ENCODE measurements around the gene LCN1.
"Not testable (repeated sequence)": the region's sequence is repeated elsewhere in the genome, so short reads cannot be mapped to it uniquely, and the experiment has no call there.

LCN1 gene

DNA sequence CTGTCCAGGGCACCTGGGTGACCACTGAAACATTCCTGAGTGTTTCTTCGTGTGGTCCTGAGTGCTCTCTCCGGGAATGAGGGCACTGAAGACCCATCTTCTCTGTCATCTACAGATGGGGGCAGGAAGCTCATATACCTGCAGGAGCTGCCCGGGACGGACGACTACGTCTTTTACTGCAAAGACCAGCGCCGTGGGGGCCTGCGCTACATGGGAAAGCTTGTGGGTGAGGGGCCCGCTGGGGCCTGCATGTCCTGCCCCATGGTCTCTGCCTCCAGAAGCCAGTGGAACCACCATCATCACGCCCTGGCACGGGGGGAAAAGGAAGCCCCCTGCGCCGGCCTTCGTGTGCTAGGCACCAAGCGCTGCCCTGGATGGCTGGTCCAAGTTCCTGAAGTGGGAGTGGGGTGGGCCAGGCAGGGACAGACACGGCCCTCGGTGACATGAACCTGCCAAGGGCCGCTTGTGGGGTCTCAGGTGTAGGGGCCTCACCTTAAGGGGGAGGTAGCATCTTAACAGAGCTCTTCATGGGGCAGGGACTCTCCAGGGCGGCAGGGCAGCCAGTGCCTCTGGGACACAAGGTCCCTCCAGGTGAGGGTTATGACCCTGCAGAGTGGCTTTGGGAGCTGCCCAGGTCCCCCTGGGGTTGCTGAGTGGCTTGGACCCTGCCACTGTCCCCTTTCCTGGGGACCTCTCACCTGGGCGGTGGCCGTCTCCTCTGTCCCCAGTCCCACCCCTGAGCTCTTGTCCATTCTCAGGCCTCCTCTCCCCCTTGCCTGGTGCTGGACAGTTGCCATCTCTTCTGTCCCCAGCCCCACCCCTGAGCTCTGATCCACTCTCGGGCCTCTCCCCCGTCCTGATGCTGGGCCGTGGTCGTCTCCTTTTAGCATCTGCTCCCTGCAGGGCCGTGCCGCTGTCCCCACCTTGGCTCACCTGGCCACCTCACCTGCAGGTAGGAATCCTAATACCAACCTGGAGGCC lies 26.8 kb downstream of the LCN1 start:
- no peak for DNase-seq (ENCODE audit: low read depth)

DNA sequence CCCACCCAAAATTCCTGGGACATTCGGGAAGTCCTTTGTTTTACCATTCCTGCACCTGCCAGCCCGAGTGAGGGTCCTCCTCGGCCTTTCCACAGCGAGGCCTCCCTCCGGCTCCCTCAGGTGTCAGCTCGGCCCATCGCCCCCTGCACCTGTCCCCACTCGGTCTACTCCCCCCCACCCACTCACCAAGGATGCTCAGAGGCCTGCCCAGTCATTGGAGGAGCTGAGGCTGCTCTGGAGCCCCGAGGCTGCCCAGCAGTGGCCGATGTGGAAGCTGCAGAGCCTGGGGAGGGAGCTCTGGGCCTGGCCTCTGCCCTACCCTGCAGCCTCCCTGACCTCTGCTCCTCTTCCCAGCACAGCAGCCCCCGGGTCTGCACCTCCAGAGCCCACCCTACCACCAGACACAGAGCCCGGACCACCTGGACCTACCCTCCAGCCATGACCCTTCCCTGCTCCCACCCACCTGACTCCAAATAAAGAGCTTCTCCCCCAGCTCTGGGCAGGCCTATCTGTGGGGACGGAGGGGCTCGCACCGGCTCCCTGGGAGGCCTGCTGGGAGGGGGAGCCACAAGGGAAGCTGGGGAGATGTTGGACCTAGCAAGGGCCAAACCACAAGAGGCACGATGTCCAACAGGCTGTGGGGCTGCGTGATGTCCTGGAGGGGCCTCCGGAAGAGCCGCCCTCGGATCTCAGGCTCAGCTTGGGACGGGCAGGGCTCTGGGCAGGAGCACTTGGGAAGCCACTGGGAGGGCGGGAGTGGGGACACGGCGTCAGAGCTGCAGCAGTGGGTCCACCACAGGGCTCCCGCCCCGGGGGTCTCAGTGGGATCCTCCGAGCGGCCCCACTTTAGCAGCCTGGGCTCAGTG lies 28.5 kb downstream of the LCN1 start:
- DNase-seq (ENCODE audit: low read depth), result not testable (repeated sequence)

DNA sequence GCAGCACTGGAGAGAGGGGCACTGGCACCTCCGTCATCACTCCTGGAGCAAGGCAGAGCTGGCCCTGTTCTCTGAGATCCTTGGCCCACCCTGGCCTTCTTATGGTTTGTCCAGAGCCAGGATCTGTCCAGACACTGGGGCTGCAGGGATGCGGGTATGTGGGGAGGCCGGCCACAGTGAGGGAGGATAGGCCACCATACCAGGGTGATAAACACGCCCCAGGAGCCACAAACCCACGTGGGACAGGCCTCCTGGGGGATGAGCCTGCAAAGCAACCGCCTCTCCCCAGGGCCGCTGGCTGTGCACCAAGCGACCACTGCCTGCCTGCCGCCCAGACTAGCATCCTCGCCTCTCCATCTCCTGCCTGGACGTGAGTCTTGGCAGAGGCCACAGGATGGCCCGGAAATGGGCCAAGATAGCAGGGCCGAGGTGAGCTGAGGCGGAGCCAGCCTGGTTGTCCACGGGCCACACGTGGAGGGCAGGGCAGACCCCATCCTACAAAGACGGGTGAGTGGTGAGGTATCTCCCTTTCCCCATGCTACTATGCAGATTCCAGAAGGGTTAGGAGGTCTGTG lies 29.2 kb downstream of the LCN1 start:
- no peak for DNase-seq (ENCODE audit: low read depth)

DNA sequence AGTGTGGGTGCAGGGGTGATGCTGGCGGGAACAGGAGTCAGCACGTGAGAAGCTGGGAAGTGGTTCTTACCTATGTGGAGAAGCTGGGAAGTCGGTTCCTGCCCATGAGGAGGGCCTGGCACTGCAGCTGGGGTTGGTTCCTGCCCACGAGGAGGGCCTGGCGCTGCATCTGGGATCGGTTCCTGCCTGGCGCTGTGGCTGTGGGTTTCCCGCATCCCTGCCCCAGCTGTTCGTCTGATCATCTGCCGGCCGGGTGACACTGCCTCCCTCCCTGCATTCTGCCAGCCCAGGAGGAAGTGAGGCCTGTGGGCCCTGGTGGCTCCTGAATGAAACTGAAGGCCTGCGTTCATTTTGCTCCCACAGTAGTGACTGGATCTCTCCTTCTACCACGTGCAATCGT lies 29.8 kb downstream of the LCN1 start:
- no peak for DNase-seq (ENCODE audit: low read depth)

GRCh38 chr9:135551456-135551855 lies 30.2 kb downstream of the LCN1 start:
- DNase-seq (ENCODE audit: low read depth), result no peak

DNA sequence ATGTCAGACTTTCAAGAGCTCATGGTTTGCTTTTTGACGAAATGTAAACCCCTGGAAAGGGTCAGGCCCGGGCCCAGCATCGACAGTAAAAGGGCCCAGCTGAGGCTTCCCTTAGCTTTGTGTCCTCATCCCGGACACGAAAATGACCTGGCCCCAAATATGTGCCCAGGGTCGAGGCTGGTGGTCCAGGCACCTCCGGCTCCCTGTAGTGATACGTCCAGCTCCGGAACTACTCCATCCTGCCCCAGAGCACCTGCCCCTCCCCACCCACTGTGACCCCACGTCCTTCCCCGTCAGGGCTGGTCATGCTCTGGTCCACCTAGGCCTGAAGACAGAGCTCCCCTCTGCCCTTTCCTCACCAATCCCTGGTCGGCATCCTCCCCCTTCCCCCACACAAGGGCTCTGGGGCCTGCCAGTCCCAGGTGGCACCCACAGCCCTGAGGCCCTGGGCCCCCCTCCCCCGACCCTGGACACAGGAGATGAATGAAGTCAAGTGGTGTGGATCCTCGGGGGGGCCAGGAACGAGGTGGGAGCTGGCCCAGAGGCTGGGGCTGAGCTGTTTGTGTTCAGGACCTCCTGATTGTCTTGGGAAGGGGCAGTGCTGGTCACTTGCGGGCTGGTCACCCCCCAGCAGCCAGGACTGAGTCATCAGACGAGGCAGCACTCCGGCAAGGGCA lies 30.9 kb downstream of the LCN1 start:
- no peak for DNase-seq (ENCODE audit: low read depth)

- no peak for DNase-seq (ENCODE audit: low read depth)
These were observed 31.5 kb downstream of the LCN1 start for GRCh38 chr9:135552698-135553171.

GRCh38 chr9:135554718-135555117 lies 33.5 kb downstream of the LCN1 start:
- no peak for DNase-seq (ENCODE audit: low read depth)

- no peak for DNase-seq (ENCODE audit: low read depth)
These were observed 34.0 kb downstream of the LCN1 start for GRCh38 chr9:135555203-135555602.

DNA sequence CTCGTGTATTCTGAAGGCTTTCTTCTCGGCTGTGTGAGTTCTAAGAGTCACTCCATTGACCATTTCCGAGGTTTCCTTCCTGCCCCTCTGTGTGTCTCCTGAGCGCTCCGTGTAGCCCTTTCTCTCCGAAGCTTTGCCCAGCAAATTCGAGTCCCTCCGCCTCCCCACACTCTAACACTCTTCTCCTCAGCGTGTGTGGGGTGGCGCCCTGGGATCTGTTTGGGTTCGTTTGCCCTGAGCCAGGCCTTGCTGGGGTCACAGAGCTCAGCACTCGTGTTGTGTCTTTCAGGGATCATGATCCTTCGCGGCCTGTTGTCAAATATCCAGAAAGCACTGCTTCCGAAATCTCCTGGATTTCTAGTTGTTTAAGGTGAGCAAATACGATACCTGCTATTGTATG lies 34.7 kb downstream of the LCN1 start:
- DNase-seq (ENCODE audit: low read depth), result no peak

DNA sequence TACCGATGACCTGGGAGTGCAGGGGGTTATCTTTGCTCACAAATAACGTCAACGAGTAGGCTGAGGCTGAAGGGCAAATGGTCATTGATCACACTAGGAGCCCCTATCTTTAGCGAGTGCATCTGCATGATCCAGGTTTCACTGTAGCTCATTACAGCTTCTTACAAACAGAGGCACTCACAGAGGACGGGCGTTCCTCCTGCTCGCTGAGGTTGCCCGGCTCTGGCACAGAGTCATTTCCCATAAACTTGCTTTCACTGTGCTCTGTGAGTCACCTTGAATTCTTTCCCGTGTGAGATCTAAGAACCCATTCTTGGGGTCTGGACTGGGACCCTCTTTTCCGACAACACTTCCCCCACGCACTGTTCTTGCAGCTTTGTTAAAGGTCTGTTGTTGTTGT lies 38.4 kb downstream of the LCN1 start:
- no peak for DNase-seq (ENCODE audit: low read depth)

- DNase-seq (ENCODE audit: low read depth), result no peak
These were observed 40.4 kb downstream of the LCN1 start, which contains the start of gene PAEP for GRCh38 chr9:135561391-135562234. Gene PAEP (plus strand): TSS chr9:135561756.

DNA sequence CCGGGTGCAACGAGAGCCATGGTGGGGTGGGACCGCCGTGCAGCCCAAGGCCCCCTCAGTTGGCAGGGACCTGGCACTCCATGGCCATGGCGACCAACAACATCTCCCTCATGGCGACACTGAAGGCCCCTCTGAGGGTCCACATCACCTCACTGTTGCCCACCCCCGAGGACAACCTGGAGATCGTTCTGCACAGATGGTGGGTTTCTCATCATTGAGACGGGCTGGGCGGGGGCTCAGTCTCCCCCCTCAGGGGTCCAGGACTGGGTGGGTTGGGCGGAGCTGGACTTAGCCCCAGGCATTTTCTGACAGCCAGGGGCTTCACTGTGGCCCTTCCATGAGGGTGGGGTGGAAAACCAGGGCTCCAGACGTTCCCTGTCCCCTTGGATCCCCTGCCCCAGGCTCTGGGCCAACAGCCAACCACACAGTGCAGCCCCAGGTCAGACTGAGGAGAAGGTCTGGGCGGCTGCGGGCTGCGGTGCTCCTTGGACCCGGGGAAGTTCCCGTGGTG lies 41.0 kb downstream of the LCN1 start:
- DNase-seq (ENCODE audit: low read depth), result no peak

GRCh38 chr9:135563039-135563476 lies 41.8 kb downstream of the LCN1 start:
- no peak for DNase-seq (ENCODE audit: low read depth)

DNA sequence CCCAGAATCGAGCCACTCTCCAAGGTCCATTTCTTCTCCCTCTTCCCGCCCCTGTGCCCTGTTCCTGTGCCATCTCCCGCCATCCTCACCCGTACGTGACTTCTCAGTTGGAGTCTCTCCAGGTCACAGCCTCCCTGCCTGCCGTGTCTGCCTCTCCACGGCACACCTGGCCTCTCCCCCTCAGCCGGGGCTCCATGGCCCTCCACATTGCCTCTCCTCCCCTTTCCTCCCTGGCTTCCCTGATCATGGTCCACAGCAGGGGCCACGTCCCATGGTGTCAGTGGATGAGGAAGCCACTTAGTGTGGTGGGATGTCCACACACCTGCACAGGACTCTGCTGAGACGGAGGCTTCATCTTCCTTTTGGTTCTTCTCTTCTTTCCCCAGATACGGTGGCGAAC lies 42.6 kb downstream of the LCN1 start:
- DNase-seq (ENCODE audit: low read depth), result no peak

DNA sequence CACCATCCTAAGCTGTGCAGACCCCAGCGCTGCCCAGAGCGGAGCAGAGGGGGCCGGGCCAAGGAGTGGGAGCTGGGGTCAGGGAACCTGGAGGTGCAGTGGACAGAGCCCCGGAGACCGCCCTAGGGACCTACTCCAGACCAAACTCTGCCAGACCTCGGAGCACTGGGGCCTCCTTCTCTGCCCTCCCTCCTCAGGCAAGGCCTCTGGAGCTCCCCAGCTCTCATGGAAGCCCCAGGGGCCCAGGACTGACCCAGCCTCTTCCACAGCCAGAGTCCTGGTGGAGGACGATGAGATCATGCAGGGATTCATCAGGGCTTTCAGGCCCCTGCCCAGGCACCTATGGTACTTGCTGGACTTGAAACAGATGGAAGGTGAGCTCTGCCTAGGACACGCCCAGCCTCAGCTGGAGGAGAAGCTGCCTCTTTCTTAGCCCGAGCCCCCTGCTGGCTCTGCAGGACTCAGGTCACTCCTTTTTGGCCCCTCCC lies 43.9 kb downstream of the LCN1 start:
- DNase-seq (ENCODE audit: low read depth), result no peak

- no peak for DNase-seq (ENCODE audit: low read depth)
These were observed 44.4 kb downstream of the LCN1 start for GRCh38 chr9:135565636-135566035.

GRCh38 chr9:135566552-135566951 lies 45.3 kb downstream of the LCN1 start:
- no peak for DNase-seq (ENCODE audit: low read depth)

- no peak for DNase-seq (ENCODE audit: low read depth)
These were observed 46.1 kb downstream of the LCN1 start for GRCh38 chr9:135567311-135567710.

DNA sequence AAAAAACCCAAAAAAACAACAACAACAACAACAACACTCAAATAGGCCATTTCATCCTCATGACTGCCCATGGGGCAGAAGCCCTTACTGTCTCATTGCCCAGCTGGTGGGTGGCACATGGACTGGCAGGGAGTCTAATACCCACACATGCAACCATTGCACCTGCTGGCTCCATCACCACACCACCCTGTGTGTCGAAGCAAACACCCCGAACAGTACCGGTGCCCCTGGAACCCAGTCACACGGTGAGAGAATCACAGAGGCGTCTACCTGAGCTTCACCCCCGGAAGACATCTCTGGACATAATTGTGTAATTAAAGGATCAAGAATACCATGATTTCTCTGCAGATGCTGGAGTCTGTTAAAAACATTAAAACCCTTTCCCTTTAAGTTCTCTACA lies 46.8 kb downstream of the LCN1 start:
- DNase-seq (ENCODE audit: low read depth), result no peak
